Lower leg skin (tissue), 4 donors: Measurements from ENCODE around the gene WDR1. TPM values are rescaled to one million over a fixed set of nuclear protein-coding genes. Genes with fewer than 3 reads are reported as not detected.

Source experiments
- DNase-seq, 2 donors: peaks; one replicate each; pipeline ENCODE4 v3.0.0-alpha.2; 2019; ENCODE audit warnings: low spot score in 2 of 2
- H3K4me3 ChIP-seq: fragments of 200-600 bp; sonication (generic); 2 replicates; pipeline ENCODE4 v1.5.1; 2017; ENCODE audit warnings: mild to moderate bottlenecking, low read depth; ENCODE audit not compliant: poor library complexity, severe bottlenecking
- POLR2A ChIP-seq, 2 donors: fragments of 450-650 bp; IDR thresholded peaks; one replicate each; pipeline ENCODE4 v1.6.1; 2016 to 2017; ENCODE audit warnings: antibody characterized with exemption in 2 of 2, mild to moderate bottlenecking in 1 of 2, moderate library complexity in 1 of 2
- WGBS, 2 donors: methylation state at CpG; one replicate each; pipeline ENCODE4 v1.1.5; 2018; 5-methylcytosine and 5-hydroxymethylcytosine counted together
- intact Hi-C: fragments of 100-400 bp; cut with DNase I; formaldehyde crosslinking; loops from one replicate; pipeline ENCODE4 v1.15.0; 2023; ENCODE audit warnings: low total_unique reads
- total RNA-seq, 4 donors: library from RNA; depleted of rRNA; stranded (reverse); fragments of >200 nt; gene quantifications; one replicate each; pipeline ENCODE4 v1.1.0, GENCODE V29; 2016
- TF ChIP-seq, protein P1 (sequence below), 3 donors: fragments of 450-650 bp; IDR thresholded peaks; one replicate each; pipeline ENCODE4 v1.5.1; 2016; ENCODE audit warnings: antibody characterized with exemption in 3 of 3, mild to moderate bottlenecking in 3 of 3, moderate library complexity in 2 of 3

Gene WDR1
- total RNA-seq, 4 donors from 2014 or later, result 83.2 to 163 (median 144) TPM

DNA sequence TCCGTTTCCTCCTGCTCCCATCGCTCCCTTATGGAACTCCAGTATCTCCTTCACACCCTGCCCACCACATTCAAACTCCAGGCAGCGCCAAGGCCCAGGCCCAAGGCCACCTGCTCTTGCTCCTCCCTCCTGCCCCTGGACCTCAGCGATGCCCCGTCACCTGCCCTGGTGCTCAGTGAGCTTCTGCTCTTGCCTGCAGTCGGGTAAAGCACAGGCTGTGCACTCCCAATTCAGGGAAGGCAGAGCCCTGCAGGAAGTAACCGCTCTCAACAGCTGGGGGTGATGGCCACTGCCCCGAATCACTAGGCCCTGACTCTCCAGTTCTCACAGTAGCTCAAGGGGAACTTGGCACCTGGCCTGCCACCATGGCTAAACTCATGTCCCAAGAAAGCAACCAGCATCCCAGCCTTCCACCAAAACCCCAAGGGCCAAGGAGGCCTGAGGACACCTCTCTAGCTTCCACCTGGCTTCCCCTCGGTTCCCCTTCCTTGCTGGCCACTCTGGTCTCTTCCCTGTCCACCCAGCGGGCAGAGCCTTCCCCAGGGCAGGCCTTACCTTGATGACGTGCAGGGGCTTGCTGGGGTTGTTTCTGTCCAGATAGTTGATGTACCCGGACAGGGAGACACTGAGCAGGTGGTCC is 29.3 kb downstream of the WDR1 start:
- WGBS, 2 donors, result 89 to 94% methylated on average over 10 to 11 of the region's 12 CpGs
- intact Hi-C loops, result no loop called here
- DNase-seq, result no peak
- TF ChIP-seq POLR2A (IDR thresholded peaks at IDR 0.05), result no peak
- TF ChIP-seq, protein P1, sequence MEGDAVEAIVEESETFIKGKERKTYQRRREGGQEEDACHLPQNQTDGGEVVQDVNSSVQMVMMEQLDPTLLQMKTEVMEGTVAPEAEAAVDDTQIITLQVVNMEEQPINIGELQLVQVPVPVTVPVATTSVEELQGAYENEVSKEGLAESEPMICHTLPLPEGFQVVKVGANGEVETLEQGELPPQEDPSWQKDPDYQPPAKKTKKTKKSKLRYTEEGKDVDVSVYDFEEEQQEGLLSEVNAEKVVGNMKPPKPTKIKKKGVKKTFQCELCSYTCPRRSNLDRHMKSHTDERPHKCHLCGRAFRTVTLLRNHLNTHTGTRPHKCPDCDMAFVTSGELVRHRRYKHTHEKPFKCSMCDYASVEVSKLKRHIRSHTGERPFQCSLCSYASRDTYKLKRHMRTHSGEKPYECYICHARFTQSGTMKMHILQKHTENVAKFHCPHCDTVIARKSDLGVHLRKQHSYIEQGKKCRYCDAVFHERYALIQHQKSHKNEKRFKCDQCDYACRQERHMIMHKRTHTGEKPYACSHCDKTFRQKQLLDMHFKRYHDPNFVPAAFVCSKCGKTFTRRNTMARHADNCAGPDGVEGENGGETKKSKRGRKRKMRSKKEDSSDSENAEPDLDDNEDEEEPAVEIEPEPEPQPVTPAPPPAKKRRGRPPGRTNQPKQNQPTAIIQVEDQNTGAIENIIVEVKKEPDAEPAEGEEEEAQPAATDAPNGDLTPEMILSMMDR (IDR thresholded peaks at IDR 0.05), result no peak
- H3K4me3 ChIP-seq, result no peak overlapping the region

DNA sequence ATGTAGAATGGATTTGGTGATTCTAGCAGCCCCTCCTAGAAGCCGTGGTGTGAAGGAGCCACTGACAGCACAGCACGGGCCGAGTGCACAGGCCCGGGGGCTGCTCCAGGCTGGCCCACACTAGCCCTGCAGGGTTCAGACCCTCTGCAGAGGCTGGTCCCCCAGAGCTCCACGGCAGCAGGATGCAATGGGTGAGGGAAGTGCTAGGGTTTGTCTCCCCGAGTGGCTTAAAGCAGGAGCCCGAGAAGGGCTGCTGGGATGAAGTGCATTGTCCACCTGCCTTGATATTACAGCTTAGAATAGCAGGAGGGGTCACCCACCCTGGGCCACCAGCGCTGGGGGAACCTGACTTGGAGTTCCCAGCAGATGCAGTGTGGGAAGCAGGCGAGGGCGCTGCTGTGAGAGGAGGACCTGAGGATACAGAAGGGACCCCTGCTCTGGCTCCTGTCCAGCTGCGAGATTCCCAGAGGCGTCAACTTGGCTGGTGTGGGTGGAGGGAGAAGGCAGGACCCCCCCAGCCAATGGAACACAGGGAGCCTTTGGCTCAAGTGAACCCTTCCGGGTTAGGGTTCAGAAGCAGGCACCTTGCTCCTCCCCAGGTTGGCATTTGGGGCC is 30.0 kb downstream of the WDR1 start:
- no peak for DNase-seq
- WGBS, 2 donors, result 94 to 95% methylated on average over 10 to 13 of the region's 13 CpGs

DNA sequence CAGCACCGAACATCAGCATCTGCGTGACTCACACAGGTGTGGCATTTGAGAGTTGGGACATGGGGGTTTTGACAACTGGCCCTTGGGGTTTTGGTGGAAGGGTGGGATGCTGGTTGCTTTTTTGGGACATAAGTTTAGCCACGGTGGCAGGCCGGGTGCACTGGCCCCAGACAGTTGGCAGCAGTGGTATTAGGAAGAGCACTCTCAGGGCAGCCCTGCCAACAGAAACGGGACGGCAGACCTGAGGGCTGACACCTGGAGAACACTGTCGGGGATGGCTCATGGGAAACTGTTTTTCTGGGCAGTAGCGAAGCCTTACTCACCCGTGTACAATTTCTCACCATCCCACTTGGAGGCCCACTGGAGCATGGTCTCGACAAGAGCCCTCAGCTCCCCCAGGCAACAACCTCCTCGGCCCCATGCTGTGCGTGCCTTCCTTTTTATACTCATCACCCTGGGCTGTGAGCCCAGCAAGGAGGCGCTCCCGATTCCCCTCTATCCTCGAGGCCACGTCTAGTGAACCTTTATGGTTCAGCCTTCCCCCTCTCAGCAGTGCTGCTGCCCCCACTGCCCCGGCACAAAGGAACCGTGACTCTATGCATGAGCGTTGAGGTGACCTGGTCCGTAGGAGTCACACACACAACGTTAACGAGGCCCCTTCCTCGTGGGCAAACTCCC is 30.6 kb downstream of the WDR1 start:
- H3K4me3 ChIP-seq, result no peak overlapping the region
- no peak for TF ChIP-seq POLR2A (IDR thresholded peaks at IDR 0.05)
- TF ChIP-seq, protein P1 (IDR thresholded peaks at IDR 0.05), result no peak
- DNase-seq, result no peak
- intact Hi-C loops, result no loop called here
- 71 to 83% methylated on average over 23 of the region's 23 CpGs for WGBS, 2 donors

More for the DNA sequence above, 30.0 kb downstream of the WDR1 start:
- TF ChIP-seq POLR2A (IDR thresholded peaks at IDR 0.05), result no peak
- TF ChIP-seq, protein P1 (IDR thresholded peaks at IDR 0.05), result no peak
- intact Hi-C loops, result no loop called here
- H3K4me3 ChIP-seq, result no peak overlapping the region

DNA sequence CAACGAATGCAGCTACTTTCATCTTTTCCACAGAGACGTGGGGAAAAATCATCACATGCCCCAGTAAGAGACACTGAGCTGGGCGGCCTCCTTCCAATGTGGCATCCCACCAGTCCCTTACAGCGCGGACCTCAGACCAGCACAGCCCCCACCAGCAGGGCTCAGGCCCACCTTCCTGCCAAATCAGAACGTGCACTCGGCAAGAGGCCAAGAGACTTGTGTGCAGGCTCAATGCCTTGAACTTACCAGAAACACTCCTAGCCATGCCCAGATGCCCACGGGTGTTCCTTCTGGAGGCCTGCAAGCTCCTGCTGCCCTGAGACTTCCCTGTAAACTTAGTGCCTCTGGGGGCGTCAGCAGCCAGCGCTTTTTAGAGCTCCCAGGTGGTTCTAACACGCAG is 31.2 kb downstream of the WDR1 start:
- intact Hi-C loops, result no loop called here
- TF ChIP-seq POLR2A (IDR thresholded peaks at IDR 0.05), result no peak
- TF ChIP-seq, protein P1 (IDR thresholded peaks at IDR 0.05), result no peak
- DNase-seq, result no peak
- no peak overlapping the region for H3K4me3 ChIP-seq
- 75 to 76% methylated on average over 9 to 11 of the region's 11 CpGs for WGBS, 2 donors

DNA sequence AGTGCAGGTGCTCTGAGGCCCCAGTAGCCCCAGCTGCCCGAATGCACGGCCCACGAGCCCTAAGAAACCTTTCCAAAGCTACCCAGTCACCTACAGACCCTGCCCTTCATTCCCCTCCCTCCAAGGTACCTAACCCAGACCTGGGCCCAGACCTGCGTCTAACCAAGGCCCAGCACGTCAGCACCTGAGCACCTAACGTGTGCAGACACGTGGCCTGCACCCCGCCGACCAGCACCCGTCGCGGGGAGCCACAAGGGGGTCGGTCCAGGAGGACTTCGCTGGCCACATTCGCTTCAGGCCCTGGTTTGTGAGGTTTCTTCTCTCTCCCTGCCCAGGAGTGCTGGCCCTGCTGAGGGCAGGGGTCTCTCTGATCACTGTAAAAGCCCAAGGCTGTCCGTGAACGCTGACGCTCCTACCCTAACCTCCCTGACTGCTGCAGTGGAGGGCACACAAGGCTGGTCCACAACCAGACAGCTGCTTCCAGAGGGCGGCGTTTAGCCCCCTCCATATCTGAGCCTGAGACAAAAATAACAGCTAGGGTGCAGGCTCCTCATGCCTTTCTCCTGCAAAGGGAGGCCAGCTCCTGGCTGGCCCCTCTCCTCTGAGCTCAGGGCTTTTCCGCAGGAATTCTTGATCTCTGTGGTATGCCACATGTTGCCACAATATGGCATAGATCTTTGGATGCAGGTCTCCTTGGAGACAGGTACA is 31.8 kb downstream of the WDR1 start:
- no peak overlapping the region for H3K4me3 ChIP-seq
- TF ChIP-seq POLR2A (IDR thresholded peaks at IDR 0.05), result no peak
- TF ChIP-seq, protein P1 (IDR thresholded peaks at IDR 0.05), result no peak
- 83 to 87% methylated on average over 17 to 20 of the region's 21 CpGs for WGBS, 2 donors
- no peak for DNase-seq
- intact Hi-C loops, result no loop called here
